Coronary artery (tissue), 2 donors: ENCODE measurements around the gene RLN1.
"Not testable (repeated sequence)": the region's sequence is repeated elsewhere in the genome, so short reads cannot be mapped to it uniquely, and the experiment has no call there.

Experiments
- DNase-seq: peaks from one replicate; pipeline ENCODE4 v3.0.0-alpha.2; 2017; ENCODE audit warnings: low spot score
- H3K27ac ChIP-seq, 2 donors: fragments of 200-600 bp; sonication (generic); one replicate each; pipeline ENCODE4 v1.5.1; 2016 to 2019
- H3K4me3 ChIP-seq: fragments of 200-600 bp; sonication (generic); 2 replicates; pipeline ENCODE4 v1.5.1; 2016; ENCODE audit warnings: mild to moderate bottlenecking, moderate library complexity
- TF ChIP-seq, protein P1 (sequence below): fragments of 200-600 bp; sonication (generic); IDR thresholded peaks from one replicate; pipeline ENCODE4 v1.5.1; 2019; ENCODE audit warnings: antibody characterized with exemption

RLN1 gene

DNA sequence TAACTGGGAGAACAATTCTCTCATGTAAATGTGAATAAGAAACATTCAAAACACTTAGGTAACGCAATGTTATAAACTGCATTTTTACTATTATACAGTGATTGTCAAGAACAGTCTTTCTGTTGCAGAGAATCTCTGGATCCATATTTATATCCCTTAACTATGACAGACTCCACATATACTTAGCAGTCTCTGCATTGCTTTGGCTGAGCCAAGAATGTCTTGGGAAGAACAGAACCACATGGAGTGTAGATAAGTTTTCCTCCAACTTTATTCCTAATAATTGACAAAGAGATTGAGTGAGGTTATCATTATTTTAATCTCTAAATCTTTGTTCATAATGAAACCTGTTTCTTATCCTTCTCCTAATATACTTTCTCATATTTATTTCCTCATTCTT, 15.6 kb upstream of the RLN1 start:
- no peak for DNase-seq
- TF ChIP-seq, protein P1, sequence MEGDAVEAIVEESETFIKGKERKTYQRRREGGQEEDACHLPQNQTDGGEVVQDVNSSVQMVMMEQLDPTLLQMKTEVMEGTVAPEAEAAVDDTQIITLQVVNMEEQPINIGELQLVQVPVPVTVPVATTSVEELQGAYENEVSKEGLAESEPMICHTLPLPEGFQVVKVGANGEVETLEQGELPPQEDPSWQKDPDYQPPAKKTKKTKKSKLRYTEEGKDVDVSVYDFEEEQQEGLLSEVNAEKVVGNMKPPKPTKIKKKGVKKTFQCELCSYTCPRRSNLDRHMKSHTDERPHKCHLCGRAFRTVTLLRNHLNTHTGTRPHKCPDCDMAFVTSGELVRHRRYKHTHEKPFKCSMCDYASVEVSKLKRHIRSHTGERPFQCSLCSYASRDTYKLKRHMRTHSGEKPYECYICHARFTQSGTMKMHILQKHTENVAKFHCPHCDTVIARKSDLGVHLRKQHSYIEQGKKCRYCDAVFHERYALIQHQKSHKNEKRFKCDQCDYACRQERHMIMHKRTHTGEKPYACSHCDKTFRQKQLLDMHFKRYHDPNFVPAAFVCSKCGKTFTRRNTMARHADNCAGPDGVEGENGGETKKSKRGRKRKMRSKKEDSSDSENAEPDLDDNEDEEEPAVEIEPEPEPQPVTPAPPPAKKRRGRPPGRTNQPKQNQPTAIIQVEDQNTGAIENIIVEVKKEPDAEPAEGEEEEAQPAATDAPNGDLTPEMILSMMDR: no peak

DNA sequence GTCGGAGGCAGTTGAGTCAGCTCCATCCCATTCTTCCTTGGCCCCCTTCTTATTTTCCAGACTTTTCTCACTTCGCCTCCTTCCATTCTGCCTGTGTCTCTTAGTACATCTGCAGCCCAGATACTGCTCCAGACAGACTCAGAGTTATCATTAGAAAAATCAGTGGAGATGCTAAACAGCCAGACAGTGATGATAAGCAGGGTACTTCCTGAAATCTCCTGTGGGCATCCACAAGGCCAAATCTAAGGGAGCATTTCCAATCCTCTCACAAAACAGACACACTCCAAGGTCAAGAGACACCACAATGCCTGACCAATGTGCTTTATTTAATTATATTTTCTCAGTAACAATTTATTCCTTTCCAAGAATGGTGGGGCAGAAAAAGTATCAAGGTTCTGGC, 14.5 kb upstream of the RLN1 start:
- DNase-seq: no peak
- TF ChIP-seq, protein P1: no peak
- no peak overlapping the region for H3K27ac ChIP-seq
- no peak overlapping the region for H3K4me3 ChIP-seq

More for the DNA sequence above, 15.6 kb upstream of the RLN1 start:
- Histone ChIP-seq H3K27ac (no peak overlapping the region), H3K4me3 (no peak overlapping the region)

DNA sequence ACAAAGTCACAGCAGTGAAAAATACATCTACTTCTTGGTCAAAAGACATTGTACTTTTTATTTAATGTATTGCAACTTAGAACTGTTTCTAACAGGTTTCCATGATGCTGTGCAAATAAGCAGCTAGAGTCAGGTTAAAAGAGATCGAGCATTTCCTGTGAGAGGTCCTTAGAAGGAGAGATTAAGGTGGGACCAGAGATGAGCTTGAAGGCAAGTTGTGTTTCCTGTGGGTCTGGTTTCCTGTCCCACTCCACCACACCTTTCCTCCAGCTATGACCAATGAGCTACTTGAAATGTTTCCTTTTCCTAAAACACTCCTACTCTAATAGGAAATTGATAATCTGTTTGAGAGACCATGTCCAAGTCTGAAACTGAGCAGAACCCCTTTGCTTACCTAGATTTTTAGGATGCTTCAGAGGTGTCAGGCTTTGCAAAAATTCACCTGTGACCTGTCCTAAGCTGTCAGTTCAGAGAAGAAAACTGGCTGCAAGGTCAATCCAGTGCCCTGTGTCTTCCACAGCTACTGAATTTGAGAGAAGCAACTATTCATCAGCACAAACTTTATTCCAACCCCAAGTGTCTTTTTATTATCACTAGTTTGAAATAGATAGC, 13.1 kb upstream of the RLN1 start:
- TF ChIP-seq, protein P1: no peak
- no peak overlapping the region for H3K4me3 ChIP-seq

DNA sequence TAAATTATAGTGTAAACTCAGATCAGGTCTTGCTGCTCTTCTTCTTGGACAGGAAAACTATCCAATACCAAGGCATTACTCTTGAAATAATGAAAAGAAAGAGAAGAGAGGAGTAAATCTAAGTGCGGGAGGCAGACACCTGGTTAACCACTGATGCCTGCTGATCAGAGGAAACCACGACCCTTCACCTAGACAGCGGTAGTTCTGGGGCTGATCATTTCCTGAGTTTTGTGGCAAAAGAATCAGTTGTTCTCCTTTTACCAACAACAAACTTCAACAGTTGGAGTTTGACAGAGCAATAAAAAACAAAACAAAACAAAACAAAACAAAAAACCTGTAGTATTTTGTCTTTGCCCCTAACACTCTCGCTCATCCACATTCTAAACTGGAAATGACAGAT, 3.0 kb downstream of the RLN1 start:
- Histone ChIP-seq H3K27ac (no peak overlapping the region), H3K4me3 (no peak overlapping the region)
- TF ChIP-seq, protein P1: no peak
- no peak for DNase-seq

More for the DNA sequence above, 13.1 kb upstream of the RLN1 start:
- no peak overlapping the region for H3K27ac ChIP-seq
- DNase-seq: no peak

DNA sequence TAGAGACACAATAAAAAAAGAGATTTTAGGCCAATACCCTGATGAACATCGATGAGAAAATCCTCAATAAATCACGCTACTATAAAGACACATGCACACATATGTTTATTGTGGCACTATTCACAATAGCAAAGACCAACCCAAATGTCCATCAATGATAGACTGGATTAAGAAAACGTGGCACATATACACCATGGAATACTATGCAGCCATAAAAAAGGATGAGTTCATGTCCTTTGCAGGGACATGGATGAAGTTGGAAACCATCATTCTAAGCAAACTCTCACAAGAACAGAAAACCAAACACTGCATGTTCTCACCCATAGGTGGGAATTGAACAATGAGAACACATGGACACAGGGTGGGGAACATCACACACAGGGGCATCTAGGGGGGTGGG, 8.4 kb downstream of the RLN1 start:
- DNase-seq, H3K4me3 ChIP-seq, H3K27ac ChIP-seq: not testable (repeated sequence)

DNA sequence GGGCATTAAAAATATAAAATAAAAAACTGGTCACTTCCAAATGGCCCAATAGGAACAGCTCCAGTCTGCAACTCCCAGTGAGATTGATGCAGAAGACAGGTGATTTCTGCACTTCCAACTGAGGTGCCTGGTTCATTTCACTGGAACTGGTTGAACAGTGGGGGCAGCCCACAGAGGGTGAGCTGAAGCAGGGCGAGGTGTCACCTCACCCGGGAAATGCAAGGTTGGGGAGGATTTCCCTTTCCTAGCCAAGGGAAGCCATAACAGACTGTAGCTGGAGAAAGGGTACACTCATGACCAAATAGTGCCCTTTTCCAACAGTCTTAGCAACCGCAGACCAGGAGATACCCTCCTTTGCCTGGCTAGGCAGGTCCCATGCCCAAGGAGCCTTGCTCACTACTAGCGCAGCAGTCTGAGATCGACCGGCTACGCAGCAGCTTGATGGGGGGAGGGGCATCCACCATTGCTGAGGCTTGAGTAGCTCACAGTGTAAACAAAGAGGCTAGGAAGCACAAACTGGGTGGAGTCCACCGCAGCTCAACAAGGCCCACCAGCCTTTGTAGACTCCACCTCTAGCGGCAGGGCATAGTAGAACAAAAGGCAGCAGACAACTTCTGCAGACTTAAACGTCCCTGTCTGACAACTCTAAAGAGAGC, 12.7 kb downstream of the RLN1 start:
- Histone ChIP-seq H3K27ac (no peak overlapping the region), H3K4me3 (no peak overlapping the region)
- TF ChIP-seq, protein P1: no peak
- DNase-seq: no peak

DNA sequence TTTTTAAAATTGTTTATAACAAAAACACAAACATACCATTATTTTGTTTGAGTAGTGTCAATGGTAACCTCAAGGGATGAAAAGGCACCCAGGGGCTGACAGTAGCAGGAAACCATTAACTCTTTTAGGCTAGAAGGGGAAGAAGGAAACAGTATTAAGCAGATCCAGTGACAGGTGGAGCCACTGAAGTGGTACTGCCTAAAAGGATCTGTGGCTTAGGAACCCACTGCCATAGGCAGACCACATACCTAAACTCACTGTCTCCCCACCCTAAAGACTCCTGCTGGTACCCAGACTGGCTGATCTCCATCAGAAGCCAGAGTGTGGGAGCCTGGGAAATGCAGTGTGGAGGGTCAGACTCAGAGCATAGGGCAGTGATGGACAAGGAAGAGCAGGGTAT, 13.5 kb downstream of the RLN1 start:
- no peak for DNase-seq
- TF ChIP-seq, protein P1: no peak
- no peak overlapping the region for H3K27ac ChIP-seq
- no peak overlapping the region for H3K4me3 ChIP-seq

DNA sequence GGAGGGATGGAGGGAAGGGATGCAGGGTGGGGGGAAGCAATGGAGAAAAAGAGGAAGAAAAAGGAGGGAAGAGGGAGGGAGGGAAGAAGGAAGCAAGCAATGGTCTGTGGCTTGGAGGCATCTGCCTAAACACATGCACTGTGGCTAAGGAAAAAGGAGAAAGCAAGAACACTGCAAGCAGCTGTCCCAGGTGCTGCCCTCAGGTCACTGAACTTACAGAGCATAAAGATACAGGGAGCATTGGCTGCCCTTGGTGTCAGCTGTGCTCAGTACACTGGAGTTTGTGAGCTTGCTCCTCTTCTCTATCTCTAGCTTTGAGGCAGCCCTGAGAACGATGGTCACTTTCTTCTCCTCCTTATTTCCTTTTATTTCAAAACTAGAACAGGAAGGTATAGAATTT, 18.1 kb downstream of the RLN1 start:
- not testable (repeated sequence) for H3K4me3 ChIP-seq, H3K27ac ChIP-seq, DNase-seq
